ENCODE results near the gene CLEC2A. TPM values are rescaled to one million over a fixed set of nuclear protein-coding genes. Genes with fewer than 3 reads are reported as not detected.

The CLEC2A gene
- total and polyA plus RNA-seq, 9 of the 15 experiments (the other 6 are each of a cell fraction or from before 2014, with no cell fraction given): not detected

DNA sequence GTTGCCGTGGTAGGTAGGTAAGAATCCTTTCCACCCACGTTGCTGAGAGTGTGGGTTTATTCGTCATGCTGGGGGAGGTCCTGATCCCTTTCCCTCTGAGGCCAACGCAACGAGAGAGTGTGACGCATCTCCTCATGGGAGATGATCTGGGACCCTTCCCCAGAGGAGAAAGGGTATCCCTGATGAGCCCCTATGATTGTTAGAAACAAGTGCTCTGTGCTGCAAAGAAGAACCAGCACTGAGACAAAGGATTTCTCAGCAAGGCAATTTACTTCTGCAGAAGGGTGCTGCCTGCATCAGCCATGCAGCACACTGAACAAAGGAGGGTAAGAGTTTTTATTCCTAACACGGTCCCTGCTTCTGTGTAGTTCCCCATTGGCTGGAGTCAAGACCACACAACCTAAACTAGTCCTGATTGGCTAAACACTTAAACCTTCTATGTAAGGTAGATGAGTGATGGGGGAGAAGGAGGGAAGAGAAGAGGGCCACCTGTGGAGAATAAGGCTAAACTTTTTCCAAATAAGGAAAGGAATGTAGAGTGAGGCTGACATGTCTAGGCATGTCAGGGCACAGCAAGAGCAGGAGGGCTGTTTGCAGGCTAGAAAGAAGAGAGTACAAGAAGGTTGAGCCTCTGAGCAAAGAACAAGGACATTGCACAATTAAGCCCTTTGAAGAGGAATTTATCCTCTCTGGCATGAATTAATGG, 21.3 kb downstream of the CLEC2A start (continued):
- TF ChIP-seq, protein P1, sequence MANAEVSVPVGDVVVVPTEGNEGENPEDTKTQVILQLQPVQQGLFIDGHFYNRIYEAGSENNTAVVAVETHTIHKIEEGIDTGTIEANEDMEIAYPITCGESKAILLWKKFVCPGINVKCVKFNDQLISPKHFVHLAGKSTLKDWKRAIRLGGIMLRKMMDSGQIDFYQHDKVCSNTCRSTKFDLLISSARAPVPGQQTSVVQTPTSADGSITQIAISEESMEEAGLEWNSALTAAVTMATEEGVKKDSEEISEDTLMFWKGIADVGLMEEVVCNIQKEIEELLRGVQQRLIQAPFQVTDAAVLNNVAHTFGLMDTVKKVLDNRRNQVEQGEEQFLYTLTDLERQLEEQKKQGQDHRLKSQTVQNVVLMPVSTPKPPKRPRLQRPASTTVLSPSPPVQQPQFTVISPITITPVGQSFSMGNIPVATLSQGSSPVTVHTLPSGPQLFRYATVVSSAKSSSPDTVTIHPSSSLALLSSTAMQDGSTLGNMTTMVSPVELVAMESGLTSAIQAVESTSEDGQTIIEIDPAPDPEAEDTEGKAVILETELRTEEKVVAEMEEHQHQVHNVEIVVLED (CRISPR knock-in tag; IDR thresholded peaks at IDR 0.05): no peak
- TF ChIP-seq ZKSCAN8 (CRISPR knock-in tag; IDR thresholded peaks at IDR 0.05) (no peak), YBX1 (IDR thresholded peaks at IDR 0.05) (no peak), ZNF134 (CRISPR knock-in tag; conservative IDR thresholded peaks at IDR 0.05) (no peak), TRIM28 (IDR thresholded peaks at IDR 0.05) (peak; percentile 76; the same call in 1 of the 2 replicates), RFX5 (IDR thresholded peaks at IDR 0.05; ENCODE audit: low read depth, low read length) (no peak), ZNF232 (CRISPR knock-in tag; IDR thresholded peaks at IDR 0.05) (no peak), EZH2 (IDR thresholded peaks at IDR 0.05; ENCODE audit: borderline replicate concordance, low read depth, low read length) (no peak), TAF9B (IDR thresholded peaks at IDR 0.05; ENCODE audit: partially characterized antibody) (no peak), SRSF1 (IDR thresholded peaks at IDR 0.05; ENCODE audit: low read depth, low read length) (no peak), PHB (CRISPR knock-in tag; IDR thresholded peaks at IDR 0.05) (no peak), SREBF1 (IDR thresholded peaks at IDR 0.05; ENCODE audit: borderline replicate concordance, low read depth, low read length) (no peak), CBX3 (IDR thresholded peaks at IDR 0.05; ENCODE audit: borderline replicate concordance in 1 of 2, low read length in 2 of 2) (peak in 1 of 2 experiments; percentile 88; a peak in 2 of 3 replicates), NUFIP1 (IDR thresholded peaks at IDR 0.05; ENCODE audit: partially characterized antibody) (no peak), CBX5 (IDR thresholded peaks at IDR 0.05; ENCODE audit: borderline replicate concordance, low read depth) (peak; percentile 87; the same call in 1 of the 2 replicates), MXI1 (IDR thresholded peaks at IDR 0.05; ENCODE audit: low read depth, low read length) (no peak), ZNF24 (IDR thresholded peaks at IDR 0.05) (no peak)
- TF ChIP-seq, protein P2, sequence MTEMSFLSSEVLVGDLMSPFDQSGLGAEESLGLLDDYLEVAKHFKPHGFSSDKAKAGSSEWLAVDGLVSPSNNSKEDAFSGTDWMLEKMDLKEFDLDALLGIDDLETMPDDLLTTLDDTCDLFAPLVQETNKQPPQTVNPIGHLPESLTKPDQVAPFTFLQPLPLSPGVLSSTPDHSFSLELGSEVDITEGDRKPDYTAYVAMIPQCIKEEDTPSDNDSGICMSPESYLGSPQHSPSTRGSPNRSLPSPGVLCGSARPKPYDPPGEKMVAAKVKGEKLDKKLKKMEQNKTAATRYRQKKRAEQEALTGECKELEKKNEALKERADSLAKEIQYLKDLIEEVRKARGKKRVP (CRISPR knock-in tag; IDR thresholded peaks at IDR 0.05): no peak
